Midbrain (tissue), 1 donor: ENCODE results near the gene RMC1.
A peak's percentile ranks its signal among the peaks of the same experiment; 100 is the strongest.
"Not testable (repeated sequence)": the region's sequence is repeated elsewhere in the genome, so short reads cannot be mapped to it uniquely, and the experiment has no call there.

Source experiments
- DNase-seq: peaks from one replicate; lab custom pipeline; 2025; lab: John Stamatoyannopoulos, UW

The RMC1 gene

DNA sequence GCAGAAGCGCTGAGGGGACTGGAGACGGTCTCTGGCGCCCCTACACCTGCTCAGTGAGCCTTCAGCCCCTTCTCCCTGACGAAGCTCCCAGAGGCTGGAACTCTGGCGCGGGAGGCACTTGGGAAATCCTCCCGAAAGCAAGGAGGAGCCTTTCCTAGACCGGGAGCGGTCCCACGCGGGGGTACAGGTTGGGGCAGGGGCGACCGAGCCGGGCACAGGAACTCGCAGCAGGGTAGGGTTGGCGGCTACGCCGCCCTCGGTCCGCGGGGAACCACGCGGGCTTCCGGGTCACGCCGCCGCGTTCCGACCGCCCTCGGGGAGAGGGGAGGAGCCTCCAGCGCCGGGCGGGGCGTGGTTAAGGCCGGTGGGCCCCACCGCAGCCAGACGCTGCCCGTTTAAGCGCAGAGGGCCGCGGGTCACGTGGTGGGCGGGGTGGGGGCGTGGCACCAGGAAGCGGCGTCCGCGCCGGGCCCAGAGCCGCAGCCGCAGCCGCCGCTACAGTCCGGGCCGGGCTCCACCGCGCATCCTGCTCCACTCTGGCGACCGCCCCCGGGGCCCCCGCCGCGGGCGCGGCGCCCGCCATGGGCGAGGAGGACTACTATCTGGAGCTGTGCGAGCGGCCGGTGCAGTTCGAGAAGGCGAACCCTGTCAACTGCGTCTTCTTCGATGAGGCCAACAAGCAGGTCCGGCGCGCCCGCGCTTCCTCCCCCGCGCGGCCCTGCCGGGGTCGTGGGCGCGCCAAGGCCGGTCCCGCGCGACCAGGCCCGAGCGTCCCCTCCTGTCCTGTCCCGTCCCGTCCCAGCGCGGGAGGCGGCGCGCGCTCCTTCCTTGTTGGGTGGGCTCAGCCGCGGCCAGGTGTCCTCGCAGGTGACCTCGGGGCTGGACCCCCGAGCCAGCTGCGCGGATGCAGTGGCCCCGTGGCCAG, at the start of gene RMC1:
RMC1 (plus strand) TSS at position 474 of the 925 bp plus-strand sequence; CDS start at position 582, 108 bp downstream.
- peak; percentile 96 for DNase-seq

DNA sequence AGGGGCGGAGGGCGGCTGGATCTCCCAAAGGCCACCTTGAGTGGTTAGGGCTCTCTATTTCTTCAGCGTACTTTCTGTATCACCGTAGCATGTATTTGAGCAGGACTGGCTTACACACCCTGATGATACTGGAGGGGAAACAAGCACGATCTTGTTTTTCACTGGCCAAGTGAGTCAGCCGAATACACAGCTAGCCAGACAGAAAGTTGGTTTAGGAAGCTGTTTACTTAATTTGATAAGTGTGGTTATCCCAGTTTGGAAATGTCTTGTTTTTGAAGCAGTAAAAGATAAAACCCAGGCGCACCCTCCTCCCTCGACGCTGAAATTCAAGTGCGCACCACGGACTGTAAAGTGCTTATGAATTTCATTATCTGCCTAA, 49.6 kb upstream of the RMC1 start:
- DNase-seq = peak; percentile 10

DNA sequence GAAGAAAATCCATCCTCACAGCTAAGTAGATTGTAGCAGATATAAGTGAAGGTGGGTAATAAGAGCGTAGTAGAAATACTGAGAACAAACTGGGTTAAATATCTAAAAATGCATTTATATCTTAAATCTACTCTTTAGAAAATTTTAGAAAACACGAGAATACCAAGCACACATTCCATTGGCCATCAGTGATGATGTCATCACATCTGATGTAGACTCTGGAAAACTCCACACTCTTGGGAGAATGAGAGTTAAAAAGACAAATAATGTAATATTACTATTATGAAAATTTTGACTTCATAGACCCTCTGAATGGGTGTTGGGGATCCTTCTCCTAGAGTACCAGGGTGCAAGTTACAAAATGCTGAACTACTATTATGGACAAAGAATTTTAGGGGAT, 46.5 kb upstream of the RMC1 start:
- DNase-seq = no peak

DNA sequence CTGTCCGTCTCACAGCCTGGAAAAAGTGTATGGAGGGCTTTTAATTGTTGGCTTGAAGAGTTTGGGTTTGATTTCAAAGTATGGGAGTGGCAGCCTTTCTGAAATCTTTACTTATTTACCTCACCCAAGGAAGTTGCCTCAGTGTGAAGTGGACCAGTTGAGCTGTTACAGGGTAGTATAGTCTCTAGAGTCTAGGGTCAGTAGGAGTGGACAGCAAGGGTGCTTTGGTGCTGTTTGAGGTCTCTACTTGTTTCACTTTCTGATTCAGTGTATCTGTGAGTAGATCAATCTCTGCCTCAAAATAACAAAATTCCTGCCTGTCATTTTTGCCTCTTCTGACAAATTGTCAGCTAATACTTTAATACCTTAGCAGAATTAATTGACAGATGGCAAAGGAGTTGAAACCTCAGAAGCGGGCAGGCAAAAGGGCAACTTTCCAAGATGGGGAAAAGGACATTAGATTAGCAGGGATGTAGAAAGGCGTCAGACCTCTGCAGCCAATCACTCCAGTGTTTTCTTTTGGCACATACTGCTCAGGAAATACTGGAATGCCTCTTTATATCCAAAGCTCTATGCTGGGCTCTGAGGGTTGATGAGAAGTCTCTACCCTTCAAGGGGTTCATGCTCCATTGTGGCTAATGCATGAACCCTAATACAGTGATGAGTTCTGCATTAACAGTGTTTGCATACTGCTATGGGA, 44.3 kb upstream of the RMC1 start:
- no peak for DNase-seq

DNA sequence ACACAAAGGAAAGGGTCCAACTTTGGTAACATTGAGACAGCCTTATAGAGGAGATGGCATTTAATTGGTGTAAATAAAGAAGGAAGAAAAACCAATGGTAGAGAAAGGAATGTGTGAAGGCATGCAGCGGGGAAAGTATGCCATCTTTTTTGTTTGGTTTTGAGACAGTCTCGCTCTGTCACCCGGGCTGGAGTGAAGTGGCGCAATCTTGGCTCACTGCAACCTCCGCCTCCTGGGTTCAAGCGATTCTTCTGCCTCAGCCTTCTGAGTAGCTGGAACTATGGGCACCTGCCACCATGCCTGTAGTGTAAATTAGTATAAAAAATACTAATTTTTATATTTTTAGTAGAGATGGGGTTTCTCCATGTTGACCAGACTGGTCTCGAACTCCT, 43.8 kb upstream of the RMC1 start:
- no peak for DNase-seq

DNA sequence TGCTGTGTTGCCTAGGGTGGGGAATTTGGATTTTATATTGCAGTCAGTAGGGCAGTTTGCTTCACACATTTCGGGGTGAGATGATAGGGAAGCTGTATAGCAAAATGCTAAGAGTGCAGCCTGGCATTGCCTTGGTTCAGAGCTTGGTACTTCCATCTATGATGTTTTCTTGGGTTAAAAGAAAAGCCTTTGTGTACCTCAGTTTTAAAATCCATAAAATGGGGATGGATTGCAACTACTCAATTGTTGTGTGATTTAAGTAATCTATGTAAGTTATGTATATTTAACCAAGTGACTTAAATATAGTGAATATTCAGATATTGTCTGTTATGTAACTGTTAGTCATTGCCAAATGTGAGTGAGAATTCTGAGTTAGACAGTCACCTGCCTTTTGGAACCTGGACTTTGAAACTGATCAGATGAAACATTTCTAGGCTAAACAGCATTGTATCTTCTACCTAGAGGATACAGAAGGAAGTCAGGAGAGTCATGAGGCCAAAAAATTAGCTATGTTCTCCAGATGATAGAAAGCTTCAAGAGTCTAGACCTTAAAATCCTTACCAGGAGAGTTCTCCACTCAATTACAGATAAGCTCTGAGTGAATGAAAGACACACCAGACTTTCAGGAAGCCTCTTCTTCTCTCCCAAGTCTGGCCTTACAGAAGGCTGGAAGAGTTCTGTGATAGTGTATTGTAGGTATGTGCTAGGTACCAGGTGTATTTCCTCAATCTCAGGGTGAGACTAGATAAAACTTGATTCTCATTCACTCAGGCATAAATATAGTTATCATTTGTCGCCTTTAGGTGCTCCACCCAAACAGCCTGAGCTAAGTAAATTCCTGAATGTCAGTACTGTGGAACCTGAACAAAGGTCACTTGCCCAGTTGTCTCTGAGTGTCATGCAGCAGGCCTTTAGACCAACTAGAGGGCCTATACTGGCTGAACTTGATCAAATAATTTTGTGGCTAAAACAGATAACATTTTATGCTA, 42.7 kb upstream of the RMC1 start:
- DNase-seq = no peak

DNA sequence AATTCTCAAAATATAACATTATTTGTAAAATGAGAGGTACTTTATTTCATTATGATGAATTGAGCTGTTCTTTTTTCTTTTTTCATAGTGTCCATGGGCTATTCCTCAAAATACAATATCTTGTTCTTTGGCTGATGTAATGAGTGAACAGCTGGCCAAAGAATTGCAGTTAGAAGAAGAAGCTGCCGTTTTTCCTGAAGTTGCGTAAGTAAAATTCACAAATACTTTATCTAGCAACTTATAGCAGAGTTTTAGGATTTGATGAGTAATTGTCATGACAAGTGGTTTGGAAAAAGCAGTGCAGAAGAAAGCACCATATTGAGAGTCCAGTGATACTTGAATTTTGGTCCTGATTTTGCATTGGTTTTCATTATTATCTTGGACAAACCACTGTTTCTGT, 40.4 kb upstream of the RMC1 start:
- no peak for DNase-seq

DNA sequence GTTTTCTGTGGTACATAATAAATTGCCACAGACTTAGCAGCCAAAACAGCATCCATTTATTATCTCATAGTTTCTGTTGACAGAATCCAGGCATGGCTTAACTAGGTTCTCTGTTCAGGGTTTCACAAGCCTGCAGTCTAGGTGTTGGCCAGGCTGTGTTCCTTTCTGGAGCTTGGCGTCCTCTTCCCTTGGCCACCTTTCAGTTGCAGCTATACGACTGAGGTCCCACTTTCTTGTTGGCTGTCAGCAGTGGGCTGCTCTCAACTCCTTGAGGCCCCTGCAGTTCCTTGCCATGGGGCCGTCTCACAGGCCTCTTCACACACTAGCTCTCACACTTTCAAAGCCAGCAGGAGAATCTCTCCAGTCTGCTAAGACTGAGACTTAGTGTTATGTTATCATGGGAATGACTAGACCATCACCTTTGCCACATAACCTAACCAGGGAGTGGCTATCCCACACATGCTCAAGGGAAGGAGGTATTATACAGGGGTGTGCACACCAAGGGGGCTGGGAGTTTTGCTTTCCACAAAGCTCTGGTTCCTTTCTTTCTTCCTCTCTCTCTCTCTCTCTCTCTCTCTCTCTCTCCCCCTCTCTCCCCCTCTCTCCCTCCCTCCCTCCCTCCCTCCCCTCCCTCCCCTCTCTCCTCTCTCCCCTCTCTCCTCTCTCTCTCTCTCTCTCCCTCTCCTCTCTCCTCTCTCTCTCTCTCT, 34.4 kb upstream of the RMC1 start:
- DNase-seq = no peak

DNA sequence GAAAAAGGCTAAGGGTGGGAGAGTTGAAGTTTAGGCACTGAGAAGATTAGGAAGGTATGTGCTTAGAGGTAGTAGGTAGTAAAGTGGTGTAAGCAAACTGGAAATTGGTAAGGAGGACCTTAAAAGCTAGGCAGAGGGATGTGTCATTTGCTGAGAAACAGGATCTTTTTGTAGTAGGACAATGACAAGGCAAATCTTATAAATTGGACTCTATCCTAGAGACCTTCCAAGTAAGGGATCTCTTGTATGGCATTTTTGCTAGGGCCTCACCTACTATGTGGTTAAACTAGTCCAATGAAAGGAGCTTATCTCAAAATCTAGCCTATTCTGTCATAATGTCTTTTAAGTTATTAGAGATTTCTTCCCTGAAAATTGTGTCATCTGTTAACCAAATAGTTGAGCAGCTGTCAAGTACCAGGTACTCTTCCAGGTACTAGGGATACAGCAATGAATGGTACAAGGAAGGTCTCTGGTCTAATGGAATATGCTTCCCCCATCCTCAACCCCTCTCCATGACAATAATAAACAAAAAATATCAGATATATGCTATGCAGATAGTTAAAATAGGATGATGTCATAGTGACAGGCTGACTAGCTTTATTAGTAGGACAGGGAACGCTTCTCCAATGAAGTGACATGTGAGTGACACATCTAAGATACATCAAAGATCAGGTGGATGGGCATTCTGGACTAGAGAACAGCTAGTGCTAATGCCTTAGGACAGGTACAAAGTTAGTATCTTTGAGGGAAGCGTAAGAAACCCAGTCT, 32.5 kb upstream of the RMC1 start:
- no peak for DNase-seq

DNA sequence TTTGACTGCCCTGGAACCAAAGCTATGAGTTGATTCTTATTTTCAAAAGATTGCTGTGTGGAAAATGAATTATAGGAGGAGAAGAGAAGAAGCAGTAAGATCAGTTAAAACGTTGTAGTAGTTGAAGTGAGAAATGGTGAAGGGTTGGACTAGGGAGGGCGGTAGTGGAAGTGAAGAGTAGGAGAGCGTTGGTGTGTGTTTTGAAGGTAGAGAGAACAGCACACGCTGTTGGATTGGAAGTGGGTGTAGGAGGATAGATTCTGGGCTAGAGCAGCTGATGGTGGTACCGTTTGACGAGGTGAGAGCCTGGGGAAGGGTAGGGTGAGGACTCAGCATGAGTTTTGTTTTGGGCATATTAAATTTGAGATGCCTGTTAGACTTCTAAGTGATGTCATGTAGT, 31.8 kb upstream of the RMC1 start:
- DNase-seq = no peak

DNA sequence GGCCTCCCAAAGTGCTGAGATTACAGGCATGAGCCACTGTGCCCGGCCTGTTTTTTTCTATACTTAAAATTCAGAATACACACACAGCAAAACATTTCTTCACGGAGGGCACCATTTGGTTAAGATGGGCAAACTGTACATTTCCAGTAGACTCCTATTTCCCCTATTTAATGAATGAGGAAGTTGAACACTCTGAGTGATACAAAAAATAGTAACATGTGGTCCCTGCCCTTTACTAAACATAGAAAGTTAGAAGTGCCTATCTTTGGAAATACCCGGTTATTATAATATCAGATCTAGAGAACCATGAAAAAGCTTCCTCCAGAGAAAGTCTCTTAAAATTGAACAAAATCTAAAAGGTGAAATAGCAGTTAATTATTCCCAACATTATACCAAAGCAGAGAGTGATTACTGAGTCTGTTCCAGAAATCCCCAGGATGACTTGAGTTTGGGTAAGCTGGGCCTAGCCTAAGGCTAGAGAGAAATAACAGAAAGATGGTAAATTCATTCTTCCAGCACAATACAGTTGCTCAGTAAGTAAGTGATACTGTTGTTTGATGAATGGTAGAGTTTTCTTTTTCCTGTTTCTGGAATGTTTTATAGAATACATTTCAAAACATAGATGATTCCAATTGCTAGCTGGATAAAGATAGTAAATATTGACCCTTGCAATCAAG, 23.3 kb upstream of the RMC1 start:
- no peak for DNase-seq

DNA sequence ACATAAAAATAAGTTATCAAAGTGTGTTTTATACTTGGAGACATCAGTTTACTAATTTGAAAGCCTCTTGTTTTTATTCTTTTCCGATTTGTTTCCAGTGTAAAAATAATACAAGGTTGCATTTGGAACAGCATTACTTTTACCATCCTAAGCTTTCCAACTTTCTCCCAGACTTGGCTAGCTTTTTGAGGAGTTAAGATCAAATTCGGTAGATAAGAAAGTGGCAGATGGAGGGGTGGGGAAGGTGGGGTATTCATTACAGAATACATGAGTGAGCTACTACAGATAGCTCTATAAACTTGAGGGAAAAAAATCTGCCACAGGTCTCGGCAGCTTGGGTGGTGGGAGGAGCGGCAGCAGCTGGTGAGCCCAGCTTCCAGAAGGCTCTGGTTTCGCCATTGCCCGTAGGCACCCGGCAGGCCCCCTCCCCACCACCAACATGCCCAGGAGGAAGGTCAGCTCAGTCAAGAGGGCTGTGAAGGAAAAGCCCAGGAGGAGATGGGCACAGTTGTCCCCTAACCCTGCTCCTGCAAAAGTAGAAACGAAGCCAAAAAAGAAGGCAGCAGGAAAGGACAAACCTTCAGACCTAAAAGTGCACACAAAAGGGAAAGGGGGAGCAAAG, 18.6 kb upstream of the RMC1 start:
- no peak for DNase-seq

DNA sequence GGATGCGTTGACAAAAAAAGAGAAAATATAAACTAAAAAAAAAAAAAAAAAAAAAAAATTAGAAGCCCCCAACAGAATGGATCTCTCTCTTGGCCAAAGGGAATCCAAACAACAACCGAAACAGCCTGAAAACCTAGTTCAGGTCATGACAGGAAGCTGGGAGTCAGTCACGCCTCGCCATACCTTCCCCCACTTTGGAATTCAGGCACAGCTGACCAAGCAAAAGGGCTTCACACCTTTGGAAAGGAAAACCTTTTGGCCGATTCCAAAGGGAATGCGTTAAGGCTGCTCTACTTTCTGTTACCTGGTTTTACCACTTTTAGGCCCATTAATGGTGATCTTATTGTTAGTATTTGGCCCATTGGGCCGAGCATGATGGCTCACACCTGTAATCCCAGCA, 17.9 kb upstream of the RMC1 start:
- DNase-seq = no peak

DNA sequence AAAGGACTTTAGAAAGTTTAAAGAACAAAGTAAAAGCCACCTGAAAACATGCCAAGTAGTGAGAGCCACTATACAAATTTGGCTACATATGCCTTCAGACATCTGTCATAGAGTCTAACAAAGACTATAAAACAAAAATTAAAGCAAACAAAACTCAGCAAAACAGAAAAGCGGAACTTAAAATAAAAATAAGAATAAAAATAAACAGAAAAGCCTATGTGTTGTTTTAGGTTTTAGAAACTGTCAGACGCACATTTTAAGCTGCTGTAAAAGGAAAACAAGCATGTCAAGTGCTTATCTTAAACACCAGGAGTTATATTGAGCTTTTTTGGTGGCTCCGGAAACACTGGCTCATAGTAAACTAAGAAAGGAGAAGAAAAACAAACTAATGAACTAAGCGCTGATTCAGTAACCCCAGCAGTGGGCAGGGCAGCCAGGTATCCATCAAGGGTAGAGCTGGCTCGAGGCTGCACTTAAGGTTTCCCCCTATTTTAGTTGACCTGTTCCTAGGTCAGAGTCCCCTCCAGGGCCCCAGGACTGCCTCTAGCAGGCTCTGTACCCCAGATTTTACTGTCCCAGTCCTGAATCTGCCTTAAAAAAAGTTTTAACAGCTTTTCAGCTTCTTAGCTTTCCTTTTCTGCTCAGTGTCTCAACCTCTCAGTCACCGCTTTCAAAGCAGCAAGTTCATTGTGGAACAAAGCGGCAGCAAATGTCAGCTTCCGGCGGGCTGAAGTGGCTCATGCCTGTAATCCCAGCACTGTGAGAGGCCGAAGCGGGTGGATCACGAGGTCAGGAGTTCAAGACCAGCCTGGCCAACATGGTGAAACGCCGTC, 15.4 kb upstream of the RMC1 start:
- DNase-seq = no peak

DNA sequence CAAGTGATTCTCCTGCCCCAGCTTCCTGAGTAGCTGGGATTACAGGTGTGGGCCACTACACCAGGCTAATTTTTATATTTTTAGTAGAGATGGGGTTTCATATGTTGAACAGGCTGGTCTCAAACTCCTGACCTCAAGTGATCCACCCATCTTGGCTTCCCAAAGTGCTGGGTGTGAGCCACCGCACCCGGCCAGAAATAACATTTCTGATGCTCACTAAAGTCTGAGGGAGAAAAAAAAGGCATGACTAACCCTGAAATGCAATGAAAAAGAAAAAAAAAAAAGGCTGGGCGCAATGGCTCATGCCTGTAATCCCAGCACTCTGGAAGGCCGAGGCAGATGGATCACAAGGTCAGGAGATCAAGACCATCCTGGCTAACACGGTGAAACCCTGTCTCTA, 13.7 kb upstream of the RMC1 start:
- DNase-seq = not testable (repeated sequence)

DNA sequence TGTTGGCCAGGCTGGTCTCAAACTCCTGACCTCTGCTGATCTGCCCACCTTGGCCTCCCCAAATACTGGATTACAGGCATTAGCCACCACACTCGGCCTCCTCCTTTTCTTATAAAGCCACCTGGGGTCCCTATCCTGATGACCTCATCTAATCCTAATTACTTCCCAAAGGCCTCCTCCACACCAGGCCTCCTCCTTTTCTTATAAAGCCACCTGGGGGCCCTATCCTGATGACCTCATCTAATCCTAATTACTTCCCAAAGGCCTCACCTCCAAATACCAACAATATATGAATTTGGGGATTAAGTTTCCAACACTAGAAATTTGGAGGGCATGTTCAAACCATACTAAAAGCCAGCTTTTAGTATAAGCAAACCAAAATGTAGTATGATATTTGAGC, 9.7 kb upstream of the RMC1 start:
- DNase-seq = no peak

DNA sequence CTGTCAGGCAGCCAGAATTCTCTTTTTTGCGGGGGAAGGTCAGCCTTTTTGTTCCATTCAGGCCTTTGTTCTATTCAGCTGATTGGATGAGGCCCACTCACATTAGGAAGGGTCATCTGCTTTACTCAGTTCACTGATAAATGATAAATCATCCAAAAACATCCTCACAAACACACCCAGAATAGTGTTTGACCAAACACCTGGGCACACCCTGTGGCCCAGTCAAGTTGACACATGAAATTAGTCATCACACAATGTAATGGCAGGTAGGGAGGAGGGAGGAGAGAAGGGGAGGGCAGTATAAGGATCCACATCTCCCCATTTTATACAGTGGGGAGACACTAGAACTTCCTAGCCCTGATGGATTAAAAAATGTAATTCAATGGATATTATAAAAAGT, 8.3 kb upstream of the RMC1 start:
- no peak for DNase-seq

DNA sequence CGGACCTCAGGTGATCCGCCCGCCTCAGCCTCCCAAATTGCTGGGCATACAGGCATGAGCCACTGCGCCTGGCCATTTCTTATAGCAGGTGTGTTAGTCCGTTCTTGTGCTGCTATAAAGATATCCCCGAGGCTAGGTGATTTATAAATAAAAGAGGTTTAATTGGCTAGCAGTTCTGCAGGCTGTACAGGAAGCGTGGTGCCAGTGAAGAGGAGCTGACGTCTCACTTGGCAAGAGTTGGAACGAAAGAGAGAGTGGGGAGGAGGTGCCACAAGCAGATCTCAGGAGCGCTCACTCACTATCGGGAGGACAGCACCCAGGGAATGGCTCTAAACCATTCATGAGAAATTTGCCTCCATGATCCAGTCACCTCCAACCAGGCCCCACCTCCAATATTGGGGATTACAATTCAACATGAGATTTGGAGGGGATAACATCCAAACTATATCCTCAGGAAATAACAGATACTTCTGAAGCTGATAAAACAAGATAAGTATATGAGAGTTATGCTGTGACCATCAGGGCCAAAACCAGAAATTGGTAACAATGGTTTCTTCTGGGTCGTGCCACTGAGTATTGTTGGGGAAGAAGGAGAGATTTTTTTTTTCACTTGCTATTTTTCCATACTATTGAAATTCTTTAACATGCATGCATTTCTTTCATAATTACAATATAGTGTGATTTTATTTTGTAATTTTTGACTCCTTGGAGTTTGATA, 7.4 kb upstream of the RMC1 start:
- DNase-seq = no peak
